Nephron (organoid): ENCODE data around the gene B4GALT1.

Experiments used
- H3K27ac Mint-ChIP-seq, 3 experiments: 2 replicates each; pipeline ENCODE4 v1.8.0; 2020; ENCODE audit warnings: mixed read lengths in 3 of 3, mild to moderate bottlenecking in 2 of 3, moderate library complexity in 1 of 3
- H3K27me3 Mint-ChIP-seq: 2 replicates; pipeline ENCODE4 v1.8.0; 2021; ENCODE audit warnings: low read depth, mild to moderate bottlenecking, moderate library complexity, mixed read lengths
- H3K36me3 Mint-ChIP-seq: 2 replicates; pipeline ENCODE4 v1.8.0; 2020; ENCODE audit warnings: low read depth, mixed read lengths
- H3K4me1 Mint-ChIP-seq: 2 replicates; pipeline ENCODE4 v1.8.0; 2020; ENCODE audit warnings: mixed read lengths
- H3K4me3 Mint-ChIP-seq, 3 experiments: 2 replicates each; pipeline ENCODE4 v1.8.0; 2020; ENCODE audit warnings: mild to moderate bottlenecking in 3 of 3, mixed read lengths in 3 of 3, moderate library complexity in 2 of 3
- H3K9me3 Mint-ChIP-seq: 2 replicates; pipeline ENCODE4 v1.8.0; 2020; ENCODE audit warnings: mixed read lengths
- CTCF ChIP-seq, 3 experiments: fragments of 200-600 bp; sonication (generic); IDR thresholded peaks; one replicate each; pipeline ENCODE4 v1.5.0; 2021; ENCODE audit warnings: antibody characterized with exemption in 3 of 3; ENCODE audit not compliant: unreplicated experiment in 3 of 3

The B4GALT1 gene

GRCh38 chr9:33139421-33140228 is 27.5 kb downstream of the B4GALT1 start:
- no peak for TF ChIP-seq CTCF (IDR thresholded peaks at IDR 0.05; ENCODE audit: unreplicated experiment in 3 of 3)
- no peaks in the 10 kb centered on the region for H3K27me3 Mint-ChIP-seq
- H3K36me3 Mint-ChIP-seq: no peaks in the 10 kb centered on the region
- no peaks in the 10 kb centered on the region for H3K9me3 Mint-ChIP-seq
- H3K4me3 Mint-ChIP-seq: peak overlapping the region in 2 of 3 experiments; percentile 20 to 59
- peaks cover 68% of the 10 kb centered on the region for H3K4me1 Mint-ChIP-seq
- peak overlapping the region; percentile 88 to 96 (median 95) for H3K27ac Mint-ChIP-seq

GRCh38 chr9:33138768-33139167 is 28.4 kb downstream of the B4GALT1 start:
- Mint-ChIP-seq H3K36me3 (peaks cover under 1% of the 10 kb centered on the region), H3K4me1 (peaks cover 70% of the 10 kb centered on the region), H3K4me3 (no peak overlapping the region), H3K27ac (peak overlapping the region; percentile 88 to 96 (median 95)), H3K9me3 (no peaks in the 10 kb centered on the region), H3K27me3 (no peaks in the 10 kb centered on the region)
- no peak for TF ChIP-seq CTCF (IDR thresholded peaks at IDR 0.05; ENCODE audit: unreplicated experiment in 3 of 3)

- H3K27ac Mint-ChIP-seq: peak overlapping the region in 1 of 3 experiments; percentile 95
- H3K4me3 Mint-ChIP-seq: no peak overlapping the region
- H3K27me3 Mint-ChIP-seq: peaks cover 3% of the 10 kb centered on the region
- no peaks in the 10 kb centered on the region for H3K9me3 Mint-ChIP-seq
- H3K4me1 Mint-ChIP-seq: peaks cover 70% of the 10 kb centered on the region
- peaks cover 7% of the 10 kb centered on the region for H3K36me3 Mint-ChIP-seq
- TF ChIP-seq CTCF (IDR thresholded peaks at IDR 0.05; ENCODE audit: unreplicated experiment in 3 of 3): no peak
Observed at GRCh38 chr9:33137781-33138264, 29.3 kb downstream of the B4GALT1 start.

- Mint-ChIP-seq H3K9me3 (no peaks in the 10 kb centered on the region), H3K27ac (peak overlapping the region; percentile 3 to 65 (median 4))
Observed at GRCh38 chr9:33136721-33137670, 30.1 kb downstream of the B4GALT1 start.

GRCh38 chr9:33135470-33135958 is 31.6 kb downstream of the B4GALT1 start:
- peak overlapping the region; percentile 14 to 50 (median 32) for H3K27ac Mint-ChIP-seq
- H3K36me3 Mint-ChIP-seq: peaks cover 21% of the 10 kb centered on the region
- peaks cover 3% of the 10 kb centered on the region for H3K27me3 Mint-ChIP-seq
- peak overlapping the region in 1 of 3 experiments; percentile 5 for H3K4me3 Mint-ChIP-seq
- H3K9me3 Mint-ChIP-seq: no peaks in the 10 kb centered on the region
- no peak for TF ChIP-seq CTCF (IDR thresholded peaks at IDR 0.05; ENCODE audit: unreplicated experiment in 3 of 3)
- peaks cover 64% of the 10 kb centered on the region for H3K4me1 Mint-ChIP-seq

More at GRCh38 chr9:33136721-33137670, 30.1 kb downstream of the B4GALT1 start:
- Mint-ChIP-seq H3K4me3 (no peak overlapping the region), H3K36me3 (peaks cover 8% of the 10 kb centered on the region), H3K27me3 (peaks cover 3% of the 10 kb centered on the region), H3K4me1 (peaks cover 65% of the 10 kb centered on the region)
- no peak for TF ChIP-seq CTCF (IDR thresholded peaks at IDR 0.05; ENCODE audit: unreplicated experiment in 3 of 3)
